NCI-H1417 (cell line): ENCODE results near the gene DOLPP1.

Experiments
- DNase-seq, 3 experiments: peaks; one replicate each; lab custom pipeline; 2025; lab: John Stamatoyannopoulos, UW

DOLPP1 gene

GRCh38 chr9:129139233-129139992, 58.5 kb downstream of the DOLPP1 start:
- DNase-seq: peak; percentile 72 to 92 (median 83)

- peak; percentile 81 to 95 (median 90) for DNase-seq
Measured at GRCh38 chr9:129139993-129140396, 59.1 kb downstream of the DOLPP1 start.
